GM10248 (cell line): ENCODE measurements around the gene ADTRP.

ENCODE experiments used
- CTCF ChIA-PET: fragments of 300-600 bp; sonication (Branson Sonifier 250); formaldehyde crosslinking; extraction: SDS; loops from one replicate; lab custom pipeline; 2021; ENCODE audit warnings: antibody characterized with exemption; lab: Yijun Ruan, JAX
- POLR2A ChIA-PET: fragments of 350-650 bp; sonication (Branson Sonifier 250); formaldehyde crosslinking; extraction: SDS; loops from one replicate; lab custom pipeline; 2020; ENCODE audit warnings: antibody characterized with exemption; lab: Yijun Ruan, JAX
- DNase-seq: peaks from one replicate; pipeline ENCODE4 v3.0.0; 2012; ENCODE audit errors: extremely low spot score
- CTCF ChIP-seq: IDR thresholded peaks from 2 replicates; pipeline ENCODE4 v1.5.1; 2012; ENCODE audit warnings: mild to moderate bottlenecking, low read depth; ENCODE audit errors: extremely low read depth, missing control alignments, control extremely low read depth

ADTRP gene

GRCh38 chr6:11667876-11668275 lies 110.7 kb downstream of the ADTRP start:
- POLR2A ChIA-PET: no interaction called here
- CTCF ChIA-PET: interaction anchor here (0.9 to 5.4 kb wide), 5 partner anchors 13 to 623 kb away, joined by 3 to 43 read pairs (median 3); partner anchors contain the start of gene EDN1

GRCh38 chr6:11665604-11666326 lies 112.8 kb downstream of the ADTRP start:
- TF ChIP-seq CTCF: no peak
- CTCF ChIA-PET: interaction anchor here (0.9 to 5.4 kb wide), 7 partner anchors 11 to 937 kb away, joined by 3 to 43 read pairs (median 4); partner anchors contain the start of gene EDN1
- POLR2A ChIA-PET: no interaction called here

More at GRCh38 chr6:11667876-11668275, 110.7 kb downstream of the ADTRP start:
- no peak for TF ChIP-seq CTCF
- no peak for DNase-seq

More at GRCh38 chr6:11665604-11666326, 112.8 kb downstream of the ADTRP start:
- DNase-seq: no peak
